Astrocyte of the spinal cord (primary cell): Measurements from ENCODE around the gene SMIM5.

ENCODE experiments used
- DNase-seq: peaks from one replicate; pipeline ENCODE4 v3.0.0; 2011; ENCODE audit warnings: low read depth, low spot score
- H3K4me3 ChIP-seq: 2 replicates; pipeline ENCODE4 v1.5.1; 2011; ENCODE audit warnings: low read depth, mild to moderate bottlenecking, low read length, moderate library complexity
- in situ Hi-C: cut with HindIII; loops from 2 replicates; pipeline ENCODE4 v1.10.0; 2017; ENCODE audit warnings: low sequenced_read_pairs
- TF ChIP-seq, protein P1 (sequence below): IDR thresholded peaks from 2 replicates; pipeline ENCODE4 v1.5.1; 2012; ENCODE audit warnings: low read depth, mild to moderate bottlenecking, low read length, inconsistent platforms

Gene SMIM5

DNA sequence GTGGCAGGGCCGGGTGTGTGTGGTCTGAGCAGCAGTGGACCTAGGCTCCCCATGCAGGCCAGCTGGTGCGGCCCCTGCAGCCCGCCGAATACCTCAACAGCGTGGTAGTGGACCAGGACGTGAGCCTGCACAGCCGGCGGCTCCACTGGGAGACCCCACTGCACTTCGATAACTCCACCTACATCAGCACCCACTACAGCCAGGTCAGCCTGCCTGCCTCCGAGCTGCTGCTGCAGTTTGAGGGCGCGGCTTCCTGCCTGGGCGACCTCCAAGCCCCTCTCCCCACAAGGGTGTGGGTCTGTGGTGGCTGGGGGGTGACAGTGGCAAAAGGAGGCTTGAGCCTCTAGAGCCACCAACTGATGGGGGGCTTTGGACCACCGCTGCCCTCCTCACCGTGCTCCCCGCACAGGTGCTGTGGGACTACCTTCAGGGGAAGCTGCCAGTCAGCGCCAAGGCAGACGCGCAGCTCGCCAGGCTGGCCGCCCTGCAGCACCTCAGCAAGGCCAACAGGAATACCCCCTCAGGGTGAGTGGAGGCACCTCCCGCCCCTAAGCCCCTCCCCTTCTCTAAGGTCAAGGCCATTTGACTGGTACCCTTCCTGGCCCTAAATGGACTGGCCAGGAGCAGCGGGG, 8.4 kb upstream of the SMIM5 start:
- TF ChIP-seq, protein P1, sequence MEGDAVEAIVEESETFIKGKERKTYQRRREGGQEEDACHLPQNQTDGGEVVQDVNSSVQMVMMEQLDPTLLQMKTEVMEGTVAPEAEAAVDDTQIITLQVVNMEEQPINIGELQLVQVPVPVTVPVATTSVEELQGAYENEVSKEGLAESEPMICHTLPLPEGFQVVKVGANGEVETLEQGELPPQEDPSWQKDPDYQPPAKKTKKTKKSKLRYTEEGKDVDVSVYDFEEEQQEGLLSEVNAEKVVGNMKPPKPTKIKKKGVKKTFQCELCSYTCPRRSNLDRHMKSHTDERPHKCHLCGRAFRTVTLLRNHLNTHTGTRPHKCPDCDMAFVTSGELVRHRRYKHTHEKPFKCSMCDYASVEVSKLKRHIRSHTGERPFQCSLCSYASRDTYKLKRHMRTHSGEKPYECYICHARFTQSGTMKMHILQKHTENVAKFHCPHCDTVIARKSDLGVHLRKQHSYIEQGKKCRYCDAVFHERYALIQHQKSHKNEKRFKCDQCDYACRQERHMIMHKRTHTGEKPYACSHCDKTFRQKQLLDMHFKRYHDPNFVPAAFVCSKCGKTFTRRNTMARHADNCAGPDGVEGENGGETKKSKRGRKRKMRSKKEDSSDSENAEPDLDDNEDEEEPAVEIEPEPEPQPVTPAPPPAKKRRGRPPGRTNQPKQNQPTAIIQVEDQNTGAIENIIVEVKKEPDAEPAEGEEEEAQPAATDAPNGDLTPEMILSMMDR = no peak
- H3K4me3 ChIP-seq = no peak overlapping the region
- DNase-seq = no peak
- in situ Hi-C loops = no loop called here

DNA sequence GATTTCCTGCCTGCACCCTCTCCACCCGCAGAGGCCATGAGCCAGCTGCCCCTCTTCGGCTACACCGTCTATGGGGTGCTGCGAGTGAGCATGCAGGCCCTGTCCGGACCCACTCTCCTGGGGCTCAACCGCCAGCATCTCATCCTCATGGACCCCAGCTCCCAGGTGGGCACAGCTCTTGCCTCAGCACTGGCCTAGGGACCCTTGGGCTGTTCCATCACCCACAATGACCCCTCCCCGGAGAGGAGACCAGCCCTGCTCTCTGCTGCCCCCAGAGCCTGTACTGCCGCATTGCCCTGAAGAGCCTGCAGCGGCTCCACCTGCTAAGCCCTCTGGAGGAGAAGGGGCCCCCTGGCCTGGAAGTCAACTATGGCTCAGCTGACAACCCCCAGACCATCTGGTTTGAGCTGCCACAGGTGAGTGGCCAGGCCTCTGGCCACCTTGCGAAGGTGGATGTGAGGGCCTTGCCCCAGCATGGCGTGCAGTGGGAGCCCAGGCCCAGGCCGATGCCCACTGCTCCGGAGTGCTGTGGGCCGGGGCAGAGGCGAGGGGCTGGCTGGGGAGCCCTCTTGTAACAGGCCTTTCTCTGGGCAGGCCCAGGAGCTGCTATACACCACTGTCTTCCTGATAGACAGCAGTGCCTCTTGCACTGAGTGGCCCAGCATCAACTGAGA, 7.3 kb upstream of the SMIM5 start:
- DNase-seq = no peak
- TF ChIP-seq, protein P1 = peak; percentile 87
- in situ Hi-C loops = no loop called here
- H3K4me3 ChIP-seq = no peak overlapping the region

DNA sequence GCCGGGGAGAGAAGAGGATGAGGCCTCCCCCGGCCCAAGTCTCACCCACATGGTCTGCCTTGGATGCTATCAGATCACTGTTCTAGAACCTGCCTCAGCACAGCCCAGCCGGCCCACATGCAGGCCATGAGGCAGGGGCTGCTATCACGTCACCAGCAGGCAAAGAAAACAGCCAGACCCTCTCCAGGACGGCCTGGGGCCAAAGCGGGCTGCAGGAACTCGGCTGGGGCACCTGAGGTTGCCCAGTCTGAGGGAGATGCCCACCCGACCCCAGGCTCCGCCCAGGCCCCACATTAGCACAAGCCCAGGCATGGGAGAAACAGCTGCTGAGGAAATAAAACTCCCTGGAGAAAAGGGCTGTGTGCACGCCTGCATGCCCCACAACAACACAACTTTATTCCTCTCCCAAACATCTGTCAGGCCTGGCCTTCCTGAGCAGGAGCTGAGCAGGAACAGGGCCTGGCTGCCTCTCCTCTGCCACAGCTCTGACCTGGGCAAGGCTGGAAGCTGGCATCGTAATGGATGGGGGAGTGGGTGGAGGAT, 6.7 kb upstream of the SMIM5 start:
- in situ Hi-C loops = no loop called here
- no peak overlapping the region for H3K4me3 ChIP-seq
- TF ChIP-seq, protein P1 = no peak
- no peak for DNase-seq

DNA sequence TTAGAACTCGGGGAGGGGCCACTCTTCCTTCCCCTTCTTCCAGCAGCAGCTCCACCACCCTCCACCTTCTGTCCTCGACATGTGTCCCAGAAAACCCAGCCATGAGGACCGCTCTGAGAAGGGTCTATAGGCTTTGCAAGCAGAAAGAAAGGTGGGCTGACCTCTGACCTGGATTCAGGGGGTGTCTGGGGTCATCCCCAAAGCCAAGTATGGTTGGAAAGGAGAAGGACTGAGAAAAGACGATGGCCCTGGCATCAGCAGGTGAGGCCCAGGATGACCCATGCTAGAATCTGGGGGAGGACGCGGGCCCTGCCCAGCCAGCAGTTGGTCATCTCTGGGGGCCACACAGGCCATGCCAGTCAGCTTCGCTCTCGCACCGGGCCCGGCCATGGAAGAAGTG, 6.1 kb upstream of the SMIM5 start:
- DNase-seq = no peak
- in situ Hi-C loops = no loop called here
- TF ChIP-seq, protein P1 = no peak
- no peak overlapping the region for H3K4me3 ChIP-seq

DNA sequence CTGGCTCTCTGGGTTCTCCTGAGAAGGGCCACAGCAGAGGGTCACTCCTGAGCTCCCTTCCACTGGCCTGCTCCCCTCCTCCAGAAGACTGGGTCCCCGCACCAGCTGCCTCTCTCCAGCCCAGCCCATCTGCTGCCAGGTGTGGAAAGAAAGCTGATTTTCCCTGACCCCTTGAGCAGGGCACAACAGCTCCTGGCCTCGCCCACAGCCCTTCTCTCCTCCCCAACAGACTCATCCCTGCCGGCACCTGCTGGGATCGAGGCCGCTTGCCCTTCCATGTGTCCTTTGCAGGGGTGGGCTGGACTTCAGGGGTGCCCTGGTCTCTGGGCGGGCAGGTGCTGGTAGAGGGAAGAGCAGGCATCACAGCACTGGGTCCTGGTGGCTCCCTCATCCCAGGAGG, 4.8 kb upstream of the SMIM5 start:
- in situ Hi-C loops = no loop called here
- no peak for DNase-seq
- TF ChIP-seq, protein P1 = no peak
- H3K4me3 ChIP-seq = no peak overlapping the region

DNA sequence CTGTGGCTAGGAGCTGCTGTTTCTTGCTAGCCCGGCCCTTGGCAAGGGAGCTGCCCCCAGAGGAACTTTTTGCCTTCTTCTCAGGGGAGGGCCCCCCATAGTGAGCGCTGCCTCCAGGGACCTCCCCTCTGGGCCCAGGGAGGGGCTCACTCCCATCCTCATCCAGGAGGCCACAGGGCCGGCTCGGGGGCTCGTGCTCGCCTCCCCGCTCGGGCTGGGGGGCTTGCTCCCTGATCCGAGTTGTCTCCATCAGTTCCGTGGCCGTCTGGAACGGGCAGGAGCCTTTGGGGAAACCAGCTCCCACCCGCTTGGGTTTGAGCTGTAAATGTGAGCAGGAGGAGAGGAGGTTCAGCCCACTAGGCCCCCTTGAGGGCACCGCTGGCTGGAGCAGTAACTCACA, 4.1 kb upstream of the SMIM5 start:
- DNase-seq = no peak
- no peak overlapping the region for H3K4me3 ChIP-seq
- TF ChIP-seq, protein P1 = no peak
- in situ Hi-C loops = no loop called here
